GM21381 (cell line): ENCODE results near the gene SEMA3D.
A peak's percentile ranks its signal among the peaks of the same experiment; 100 is the strongest.

Experiments
- ATAC-seq: cut with Tn5 transposase; IDR thresholded peaks from one replicate; pipeline ENCODE4 v1.9.1; 2021; ENCODE audit warnings: mild to moderate bottlenecking, moderate library complexity; ENCODE audit not compliant: unreplicated experiment

Gene SEMA3D

DNA sequence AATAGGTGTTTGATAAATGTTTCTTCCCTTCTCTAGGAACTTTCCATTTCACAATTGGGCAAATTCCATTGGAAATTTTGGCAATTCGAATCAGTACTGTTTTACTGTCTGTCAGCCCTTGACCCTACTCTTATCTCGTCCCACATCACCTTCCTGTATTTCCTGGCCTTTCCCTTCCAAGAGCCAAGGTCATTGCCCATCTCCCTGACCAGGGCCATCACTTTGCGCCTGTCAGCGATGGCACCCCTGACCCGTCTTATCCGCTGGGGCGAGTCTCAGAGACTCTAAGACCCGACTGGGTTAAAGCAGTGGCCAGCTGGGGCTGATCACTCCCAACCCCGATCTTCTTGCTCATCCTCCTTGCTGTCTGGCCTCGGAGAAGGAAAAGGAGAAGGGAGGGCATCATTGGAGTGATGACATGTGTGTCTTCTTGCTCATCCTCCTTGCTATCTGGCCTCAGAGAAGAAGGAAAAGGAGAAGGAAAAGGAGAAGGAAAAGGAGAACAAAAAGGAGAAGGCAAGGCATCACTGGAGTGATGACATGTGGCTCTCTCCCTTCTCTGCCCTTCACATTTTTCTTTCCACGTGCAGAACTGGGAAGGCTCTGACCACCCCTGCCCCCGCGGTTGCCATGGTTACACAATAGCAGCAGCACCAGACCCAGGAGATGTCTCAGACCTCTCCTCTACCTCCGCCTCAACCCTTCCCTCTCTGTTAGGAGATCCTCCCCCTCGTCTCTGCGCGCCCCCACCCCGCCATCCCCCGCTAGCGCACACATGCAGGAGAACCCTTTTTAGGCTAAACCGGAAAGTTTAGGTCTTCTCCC is 2.0 kb downstream of the SEMA3D start:
- ATAC-seq = no peak

GRCh38 chr7:85183296-85183695 is 3.6 kb downstream of the SEMA3D start:
- ATAC-seq = no peak

DNA sequence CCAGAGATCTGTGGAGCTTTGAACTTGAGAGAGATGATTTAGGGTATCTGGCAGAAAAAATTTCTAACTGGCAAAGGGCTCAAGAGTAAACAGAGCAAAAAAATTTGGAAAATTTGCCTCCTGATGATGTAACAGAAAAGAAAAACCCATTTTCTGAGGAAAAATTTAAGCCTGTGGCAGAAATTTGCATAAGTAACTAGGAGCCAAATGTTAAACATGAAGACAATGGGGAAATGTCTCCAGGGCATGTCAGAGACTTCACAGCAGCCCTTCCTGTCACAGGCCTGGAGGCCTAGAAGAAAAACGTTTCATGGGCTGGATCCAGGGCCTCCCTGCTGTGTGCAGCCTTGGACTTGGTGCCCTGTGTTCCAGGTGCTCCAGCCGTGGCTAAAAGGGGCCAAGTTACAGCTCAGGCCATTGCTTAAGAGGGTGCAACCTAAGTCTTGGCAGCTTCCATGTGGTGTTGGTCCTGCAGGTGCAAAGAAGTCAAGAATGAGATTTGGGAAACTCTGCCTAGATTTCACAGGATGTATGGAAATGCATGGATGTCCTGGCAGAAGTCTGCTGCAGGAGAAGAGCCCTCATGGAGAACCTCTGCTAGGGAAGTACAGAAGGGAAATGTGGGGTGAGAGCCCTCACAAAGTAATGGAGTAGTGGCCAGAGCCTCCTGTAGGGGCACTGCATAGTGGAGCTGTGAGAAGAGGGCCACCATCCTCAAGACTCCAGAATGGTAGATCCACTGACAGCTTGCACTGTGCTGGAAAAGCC is 8.1 kb downstream of the SEMA3D start:
- ATAC-seq = no peak

DNA sequence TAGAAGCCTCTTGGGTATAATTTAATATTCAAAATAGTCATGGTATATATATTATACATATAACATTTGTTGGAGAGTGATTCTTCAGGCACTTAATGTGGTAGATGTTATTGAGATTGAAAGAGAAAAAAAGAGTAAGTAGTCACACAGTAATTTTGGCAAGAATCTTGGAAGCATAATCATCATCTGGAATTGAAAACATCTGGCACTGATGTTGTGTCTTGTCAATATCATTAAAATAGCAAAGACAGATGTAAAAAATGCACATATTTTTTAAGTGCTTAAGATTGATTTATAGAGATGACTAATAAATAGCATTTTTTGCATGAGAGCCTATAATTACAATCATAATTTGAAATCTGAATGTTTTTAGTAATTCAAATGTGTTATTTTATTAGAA is 9.5 kb downstream of the SEMA3D start:
- no peak for ATAC-seq

DNA sequence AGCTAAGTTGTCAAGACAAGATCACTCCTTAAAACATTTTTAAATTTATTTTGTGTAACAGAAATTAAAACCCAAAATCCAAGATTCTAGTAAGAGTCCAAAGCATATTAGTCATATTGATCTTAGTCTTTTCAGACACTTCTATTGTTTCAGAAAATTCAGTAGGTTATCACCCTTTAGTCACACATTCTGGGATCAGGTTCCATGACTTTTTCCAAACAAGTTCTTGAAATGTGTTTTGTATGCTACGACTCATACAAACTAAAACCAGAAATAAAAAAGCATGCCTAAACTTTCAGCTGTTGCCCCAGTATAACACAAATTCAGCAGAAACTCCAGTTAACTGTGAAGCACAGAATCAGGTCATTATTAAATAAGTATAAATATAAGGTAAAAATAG is 10.7 kb downstream of the SEMA3D start:
- ATAC-seq = no peak

DNA sequence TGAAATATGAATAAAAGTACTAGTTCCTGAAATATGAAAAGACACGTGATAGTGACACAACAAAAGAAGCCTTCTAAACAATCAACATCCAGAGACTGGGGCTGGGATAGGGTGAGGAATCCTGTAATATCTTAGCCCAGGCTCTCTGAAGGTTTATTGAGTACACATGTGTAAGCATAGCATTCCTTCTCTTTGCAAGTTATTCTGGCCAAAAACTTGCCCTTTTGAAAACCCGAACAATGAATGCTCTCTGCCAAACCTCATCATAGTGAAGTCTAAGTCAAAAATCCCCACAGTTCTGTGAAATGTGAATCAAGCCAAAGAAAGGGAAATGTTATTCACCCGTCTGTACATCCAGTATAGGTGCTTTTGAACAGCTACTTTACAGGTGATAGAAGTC is 11.6 kb downstream of the SEMA3D start:
- ATAC-seq = no peak

DNA sequence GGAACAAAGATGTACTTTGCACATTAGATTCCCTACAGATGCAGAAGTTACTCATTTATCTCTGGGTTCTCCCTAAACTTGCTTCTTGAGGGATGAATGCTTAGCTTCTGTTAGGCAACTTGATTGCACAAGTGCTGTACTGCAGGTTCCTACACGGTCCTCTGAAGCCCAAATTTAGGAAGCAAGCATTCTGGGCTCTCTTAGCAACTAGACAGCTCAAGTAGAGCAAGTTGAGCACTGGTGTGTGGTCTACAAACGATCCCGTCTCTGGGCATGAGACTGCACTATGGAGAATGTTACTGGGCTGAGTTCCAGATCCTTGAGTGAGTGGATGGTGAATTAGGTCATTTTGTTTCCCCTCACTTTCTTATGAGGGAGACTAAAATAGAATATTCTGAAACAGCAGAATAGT is 14.3 kb downstream of the SEMA3D start:
- ATAC-seq = no peak

DNA sequence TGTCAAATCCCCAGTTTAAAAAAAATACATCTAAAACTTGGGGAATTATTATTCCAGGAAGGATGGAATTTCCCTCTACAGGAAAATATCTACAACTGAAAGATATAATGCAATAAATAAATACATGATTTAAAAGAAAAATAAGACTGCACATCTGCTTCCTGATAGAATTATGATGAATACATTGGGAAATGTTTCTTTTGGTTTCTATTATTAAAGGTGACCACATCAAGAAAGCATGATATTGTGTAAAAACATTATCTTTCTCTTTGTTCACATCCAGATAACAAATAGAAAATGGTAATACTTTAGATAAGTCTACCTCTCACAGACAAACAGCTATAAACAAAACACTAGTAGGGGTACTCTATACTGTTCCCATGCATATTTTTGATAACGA is 19.2 kb downstream of the SEMA3D start:
- no peak for ATAC-seq

GRCh38 chr7:85165263-85165662 is 21.6 kb downstream of the SEMA3D start:
- no peak for ATAC-seq

DNA sequence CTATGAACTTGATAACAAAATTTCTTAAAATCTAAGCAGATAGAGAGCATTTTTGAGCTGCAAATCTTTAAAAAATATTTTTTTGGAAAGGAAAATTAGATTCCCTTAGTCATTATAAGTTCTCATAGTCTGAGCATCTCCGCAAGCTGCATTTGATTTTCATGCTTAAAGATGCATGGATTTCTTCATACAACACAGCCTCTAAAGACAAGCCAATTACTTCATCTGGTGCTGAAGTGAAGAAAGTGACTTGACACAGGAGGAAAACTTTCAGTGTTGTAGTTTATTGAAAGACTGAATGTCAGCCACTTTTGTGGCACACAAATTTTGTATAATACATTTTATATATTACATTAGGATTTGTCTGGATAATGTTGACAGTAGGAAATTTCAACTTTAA is 22.5 kb downstream of the SEMA3D start:
- ATAC-seq = no peak

DNA sequence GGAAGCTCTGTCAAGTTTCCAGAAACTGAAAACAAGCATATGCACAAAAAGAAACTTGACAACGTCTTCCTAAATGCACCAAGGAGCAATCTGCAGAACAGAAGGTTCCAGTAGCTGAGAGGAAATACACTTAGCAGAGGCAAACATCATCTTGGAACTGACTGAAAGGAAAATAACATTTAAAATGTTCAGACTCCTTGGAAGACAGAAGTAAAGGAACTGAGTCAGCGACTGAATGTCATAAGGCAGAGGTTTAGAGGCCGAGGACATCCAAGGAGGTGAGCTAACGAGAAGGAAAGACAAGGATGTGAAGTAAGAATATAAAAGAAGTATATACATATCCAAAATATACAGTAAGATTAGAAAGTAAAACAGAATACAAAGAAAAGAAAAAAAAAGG is 24.1 kb downstream of the SEMA3D start:
- ATAC-seq = no peak

DNA sequence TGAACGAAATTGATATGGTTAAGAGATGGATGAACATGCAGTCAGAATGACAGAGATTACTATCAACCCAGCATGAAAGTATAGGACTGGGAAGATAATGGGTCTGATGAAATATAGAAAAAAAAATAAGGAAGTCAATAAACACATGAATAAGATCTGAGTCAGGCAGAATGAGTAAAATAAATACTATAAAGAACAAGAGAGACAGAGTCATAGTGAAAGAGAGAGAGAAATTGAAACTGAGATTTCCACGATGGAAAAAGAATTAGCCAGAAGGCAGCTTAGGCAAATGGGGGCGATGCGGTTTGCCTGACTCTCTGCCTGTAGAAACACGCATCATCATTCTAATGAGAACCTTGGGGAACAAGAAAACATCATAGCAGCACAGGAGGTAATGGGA is 26.6 kb downstream of the SEMA3D start:
- ATAC-seq = peak; percentile 78

- no peak for ATAC-seq
Measured at GRCh38 chr7:85159003-85159402, 27.9 kb downstream of the SEMA3D start.

DNA sequence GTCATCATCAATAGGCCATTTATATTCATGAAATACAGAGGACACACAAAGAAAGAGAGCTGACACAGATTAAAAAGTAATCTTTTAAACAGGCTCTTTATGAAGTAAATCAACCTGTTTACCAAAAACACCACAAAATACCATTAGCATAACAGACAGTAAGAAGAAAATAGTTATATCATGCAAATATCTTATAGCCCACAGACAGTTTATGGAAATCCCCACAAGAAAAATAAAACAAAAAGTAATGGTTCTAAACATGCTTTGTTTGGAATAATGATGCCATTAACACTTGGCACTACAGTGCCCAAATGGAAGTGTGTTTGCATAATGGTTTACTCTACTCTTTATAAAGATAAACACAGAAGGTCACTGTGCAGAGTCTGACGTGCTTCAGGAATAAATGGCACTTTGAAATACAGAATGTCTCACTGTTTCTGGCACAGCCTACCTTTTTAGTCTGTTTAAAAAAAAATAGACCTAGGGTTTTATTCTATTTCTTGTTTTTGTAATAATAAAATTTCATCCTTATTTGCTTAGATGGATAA is 30.1 kb downstream of the SEMA3D start:
- ATAC-seq = no peak

- no peak for ATAC-seq
Measured at GRCh38 chr7:85154282-85154937, 32.4 kb downstream of the SEMA3D start.

DNA sequence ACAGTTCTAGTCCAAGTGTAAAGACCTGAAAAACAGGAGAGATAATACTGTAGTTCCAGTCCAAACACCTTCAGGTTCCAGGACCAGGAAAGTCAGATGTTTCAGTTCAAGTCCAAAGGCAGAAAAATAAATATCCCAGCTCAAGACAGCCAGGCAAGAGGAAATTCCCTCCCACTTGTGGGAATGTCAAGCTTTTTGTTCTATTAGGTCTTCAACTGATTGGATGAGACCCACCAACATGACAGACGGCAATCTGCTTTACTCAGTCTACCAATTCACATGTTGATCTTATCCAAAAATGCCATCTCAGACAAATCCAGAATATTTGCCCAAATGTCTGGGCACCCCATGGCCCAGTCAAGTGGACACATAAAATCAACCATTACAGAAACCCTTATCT is 33.1 kb downstream of the SEMA3D start:
- ATAC-seq = no peak

DNA sequence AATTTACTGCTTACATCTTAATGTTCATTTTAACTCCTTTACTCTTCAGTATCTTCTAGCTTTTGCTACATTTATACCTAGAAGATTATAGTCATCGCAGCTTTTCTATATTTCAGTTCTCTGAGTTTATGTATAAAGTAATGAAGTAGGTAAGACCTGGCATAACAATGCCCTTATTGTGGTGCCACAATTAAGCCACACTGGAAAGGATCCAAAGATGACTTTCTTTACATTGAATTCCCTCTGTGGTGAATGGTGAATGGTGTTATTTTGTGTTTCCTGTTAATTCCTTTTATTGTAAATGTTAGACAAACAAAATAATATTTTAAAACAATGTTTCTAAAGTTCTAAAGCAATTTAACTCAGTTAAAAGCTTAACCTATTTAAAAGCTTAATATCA is 36.2 kb downstream of the SEMA3D start:
- no peak for ATAC-seq

DNA sequence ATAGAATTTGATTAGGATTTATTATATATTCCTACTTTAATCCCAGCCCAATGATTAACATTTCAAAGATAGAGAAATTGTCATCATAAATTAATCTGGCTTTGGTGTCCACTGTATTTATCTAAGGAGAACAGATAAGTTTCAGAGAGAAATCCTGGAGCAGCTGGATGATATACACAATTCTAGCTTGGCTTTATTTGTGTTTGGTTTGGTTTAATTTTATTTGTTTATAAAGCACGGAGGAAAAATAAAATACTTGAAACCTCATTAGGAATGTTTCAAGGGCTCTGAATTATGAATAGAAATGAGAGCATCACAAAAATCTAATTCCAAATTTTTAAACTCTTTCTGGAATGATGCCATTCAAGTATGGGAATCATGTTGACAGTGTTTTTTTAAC is 42.1 kb downstream of the SEMA3D start:
- ATAC-seq = no peak

DNA sequence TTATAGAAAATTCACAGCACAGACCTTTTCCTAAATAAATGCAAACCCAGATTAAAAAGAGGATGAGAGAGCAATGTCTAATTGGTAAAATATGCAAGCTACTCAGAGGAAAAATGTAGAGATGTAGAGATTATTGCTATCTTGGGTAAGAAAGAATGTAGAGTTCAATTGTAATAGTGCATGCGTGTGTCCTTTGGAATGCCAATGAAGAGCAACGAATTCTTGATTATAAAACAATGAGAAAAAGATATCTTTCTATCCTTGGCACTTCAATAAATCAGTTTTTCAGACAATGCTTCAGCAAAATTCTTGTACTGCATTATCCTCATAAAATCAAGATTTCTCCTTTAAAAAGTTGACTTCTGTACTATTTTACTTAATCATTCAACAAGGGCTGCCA is 50.9 kb downstream of the SEMA3D start:
- no peak for ATAC-seq

DNA sequence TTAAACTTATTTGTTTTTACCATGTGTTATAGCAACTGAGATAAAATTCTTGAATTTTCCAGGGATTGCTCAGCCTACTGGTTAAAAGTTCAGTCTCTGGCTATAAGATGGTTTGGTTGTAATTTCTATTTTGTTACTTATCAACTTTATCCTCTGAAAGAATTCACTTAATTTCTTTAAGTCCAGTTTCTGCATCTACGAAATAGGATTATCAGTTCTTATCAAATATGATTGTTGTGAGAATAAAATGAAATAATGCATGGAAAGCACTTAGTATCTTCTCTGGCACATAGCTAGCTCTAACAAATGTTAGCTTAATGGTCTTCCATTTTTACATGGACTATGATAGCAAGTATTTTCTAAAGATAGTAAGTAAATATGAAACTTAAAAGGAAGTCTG is 53.3 kb downstream of the SEMA3D start:
- no peak for ATAC-seq

DNA sequence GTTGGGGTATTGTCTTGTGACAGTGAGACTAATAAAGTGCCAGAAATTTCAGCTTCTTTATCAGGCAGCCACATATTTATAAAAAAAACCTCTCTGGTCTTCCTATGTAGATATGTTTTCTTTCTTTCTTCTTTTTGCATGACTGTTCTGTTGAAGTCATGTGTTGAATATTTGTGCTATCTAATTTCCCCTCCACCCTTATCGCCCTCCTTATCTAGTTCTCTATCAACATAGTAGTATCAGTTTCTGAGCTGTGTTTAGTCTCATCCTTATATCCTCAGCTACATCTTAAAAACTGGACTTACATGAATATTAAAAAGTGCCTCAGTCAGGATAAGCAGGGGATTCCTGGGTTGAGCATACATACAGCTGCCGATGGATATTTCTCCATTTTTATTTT is 53.9 kb downstream of the SEMA3D start:
- no peak for ATAC-seq

DNA sequence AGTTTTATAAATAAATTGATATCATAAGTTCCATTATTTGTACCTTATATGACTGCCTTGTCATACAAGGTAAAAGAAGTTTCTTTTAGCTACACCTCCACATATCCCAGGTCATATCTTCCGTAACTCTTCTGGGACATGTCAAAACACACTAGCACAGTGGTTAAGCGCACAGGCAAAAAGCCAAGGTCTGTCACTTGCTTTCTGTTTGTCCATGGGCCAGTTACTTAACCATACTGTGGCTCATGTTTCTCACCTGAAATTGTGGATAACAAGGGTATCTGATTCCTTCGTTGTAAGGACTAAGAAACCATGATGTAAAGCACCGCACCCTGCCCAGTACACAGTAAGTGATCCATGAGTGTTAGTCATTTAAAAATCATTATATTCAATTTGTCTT is 56.2 kb downstream of the SEMA3D start:
- ATAC-seq = no peak
